Stimulated activated CD8-positive, alpha-beta memory T cell treated with anti-CD3 and anti-CD28 coated beads, Interleukin-15, amount 100 ng/mL, for 24 hours (primary cell): ENCODE data around the gene ARHGEF7.

Source experiments
- DNase-seq: peaks from one replicate; pipeline ENCODE4 v3.0.0-alpha.2; 2020; ENCODE audit warnings: low read depth

The ARHGEF7 gene

GRCh38 chr13:111325146-111325890 lies 210.2 kb downstream of the ARHGEF7 start:
- DNase-seq, result no peak

DNA sequence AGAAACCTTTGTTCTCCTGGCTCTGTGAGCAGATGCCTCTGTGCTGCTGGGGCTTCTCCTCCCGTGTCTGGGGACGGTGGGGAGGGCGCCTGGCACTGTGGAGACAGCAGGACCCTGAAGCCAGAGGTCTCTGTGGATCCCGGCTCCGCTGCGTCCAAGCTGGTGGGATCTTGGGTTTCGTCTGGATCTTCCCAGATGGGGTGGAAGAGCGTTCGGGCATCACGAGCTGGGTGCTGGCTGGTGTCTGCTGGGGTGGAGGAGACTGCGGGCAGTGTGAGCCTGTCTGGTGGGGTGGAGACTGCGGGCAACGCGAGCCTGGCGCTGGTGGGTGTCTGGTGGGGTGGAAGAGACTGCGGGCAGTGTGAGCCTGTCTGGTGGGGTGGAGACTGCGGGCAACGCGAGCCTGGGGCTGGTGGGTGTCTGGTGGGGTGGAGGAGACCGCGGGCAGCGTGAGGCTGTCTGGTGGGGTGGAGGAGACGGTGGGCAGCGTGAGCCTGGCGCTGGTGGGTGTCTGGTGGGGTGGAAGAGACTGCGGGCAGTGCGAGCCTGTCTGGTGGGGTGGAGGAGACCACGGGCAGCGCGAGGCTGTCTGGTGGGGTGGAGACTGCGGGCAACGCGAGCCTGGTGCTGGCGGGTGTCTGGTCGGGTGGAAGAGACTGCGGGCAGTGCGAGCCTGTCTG lies 211.0 kb downstream of the ARHGEF7 start:
- no peak for DNase-seq

DNA sequence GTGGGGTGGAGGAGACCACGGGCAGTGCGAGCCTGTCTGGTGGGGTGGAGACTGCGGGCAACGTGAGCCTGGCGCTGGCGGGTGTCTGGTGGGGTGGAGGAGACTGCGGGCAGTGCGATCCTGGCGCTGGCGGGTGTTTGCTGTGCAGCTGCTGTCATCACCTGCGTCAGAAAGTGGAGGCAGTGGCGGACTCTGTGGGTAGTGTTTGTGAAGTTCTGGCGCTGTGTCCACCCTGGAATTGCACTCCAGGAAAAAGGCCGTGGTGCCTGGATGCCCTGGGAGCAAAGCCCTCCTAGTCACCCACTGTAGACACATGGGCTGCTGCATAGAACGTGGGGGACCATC lies 211.5 kb downstream of the ARHGEF7 start:
- DNase-seq, result no peak

GRCh38 chr13:111326981-111327642 lies 212.0 kb downstream of the ARHGEF7 start:
- no peak for DNase-seq

DNA sequence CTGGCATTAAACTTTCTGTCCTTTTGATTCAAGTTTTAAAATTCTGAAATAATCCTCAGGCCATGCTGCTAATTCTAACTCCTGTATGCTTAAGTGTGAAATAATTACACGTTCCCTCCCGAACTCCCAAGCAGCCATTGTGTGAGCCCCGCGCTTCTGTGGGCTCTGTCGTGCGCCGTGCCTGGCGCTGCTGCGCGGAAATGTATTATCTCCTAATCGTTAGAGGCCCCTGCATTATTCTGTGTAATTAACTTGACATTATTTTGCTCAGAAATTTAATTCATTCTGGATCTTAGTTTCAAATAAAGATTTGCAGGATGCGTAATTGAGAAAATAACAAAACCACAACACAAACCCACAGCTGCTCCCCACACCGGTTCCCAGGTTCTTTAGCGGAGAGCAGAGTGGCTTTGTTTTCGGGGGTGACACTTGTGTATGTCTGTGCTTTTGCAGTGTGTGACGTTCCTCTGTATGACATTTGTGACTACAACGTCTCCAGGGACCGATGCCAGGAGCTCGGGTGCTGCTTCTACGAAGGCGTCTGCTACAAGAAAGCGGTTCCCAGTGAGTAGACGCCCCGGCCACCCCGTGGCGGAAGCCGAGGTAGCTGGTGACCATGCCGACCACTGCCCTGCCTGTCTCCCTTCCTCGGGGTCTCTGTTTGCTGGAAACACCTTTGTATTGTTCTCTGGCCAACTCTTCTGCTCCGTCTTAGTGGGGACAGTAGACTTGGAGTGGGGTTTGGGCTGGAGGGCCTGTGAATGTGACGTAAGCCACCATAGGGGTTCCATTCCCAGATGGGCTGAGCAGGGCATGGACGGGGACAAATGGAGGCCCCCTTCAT lies 212.8 kb downstream of the ARHGEF7 start:
- no peak for DNase-seq

GRCh38 chr13:111328574-111329410 lies 213.7 kb downstream of the ARHGEF7 start:
- DNase-seq, result no peak

- no peak for DNase-seq
These were observed 214.5 kb downstream of the ARHGEF7 start for GRCh38 chr13:111329641-111330040.

GRCh38 chr13:111330066-111330610 lies 215.0 kb downstream of the ARHGEF7 start:
- DNase-seq, result no peak

GRCh38 chr13:111335298-111335697 lies 220.2 kb downstream of the ARHGEF7 start:
- DNase-seq, result no peak

- no peak for DNase-seq
These were observed 221.6 kb downstream of the ARHGEF7 start for GRCh38 chr13:111336666-111337065.

- DNase-seq, result no peak
These were observed 222.1 kb downstream of the ARHGEF7 start for GRCh38 chr13:111337206-111337605.

- no peak for DNase-seq
These were observed 222.6 kb downstream of the ARHGEF7 start for GRCh38 chr13:111337741-111338140.

DNA sequence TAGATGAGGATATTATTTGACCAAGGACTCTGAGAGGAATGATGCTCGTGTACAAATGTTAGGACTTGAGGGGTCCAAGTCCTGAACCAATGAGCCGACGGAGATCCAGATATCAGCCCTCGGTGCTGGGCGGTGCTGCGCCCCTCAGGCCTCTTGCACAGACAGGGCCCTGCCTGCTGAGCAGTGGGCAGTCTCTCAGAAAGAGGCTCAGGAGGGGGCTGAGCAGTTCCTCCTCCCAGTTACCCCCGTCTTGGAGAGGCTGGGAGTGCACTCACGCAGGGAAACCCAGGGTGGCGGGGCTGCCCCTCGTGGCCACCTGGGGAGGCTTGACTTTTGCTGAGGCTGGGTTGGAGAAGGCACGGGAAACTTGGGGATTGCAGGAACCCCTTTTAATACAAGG lies 223.7 kb downstream of the ARHGEF7 start:
- DNase-seq, result no peak

DNA sequence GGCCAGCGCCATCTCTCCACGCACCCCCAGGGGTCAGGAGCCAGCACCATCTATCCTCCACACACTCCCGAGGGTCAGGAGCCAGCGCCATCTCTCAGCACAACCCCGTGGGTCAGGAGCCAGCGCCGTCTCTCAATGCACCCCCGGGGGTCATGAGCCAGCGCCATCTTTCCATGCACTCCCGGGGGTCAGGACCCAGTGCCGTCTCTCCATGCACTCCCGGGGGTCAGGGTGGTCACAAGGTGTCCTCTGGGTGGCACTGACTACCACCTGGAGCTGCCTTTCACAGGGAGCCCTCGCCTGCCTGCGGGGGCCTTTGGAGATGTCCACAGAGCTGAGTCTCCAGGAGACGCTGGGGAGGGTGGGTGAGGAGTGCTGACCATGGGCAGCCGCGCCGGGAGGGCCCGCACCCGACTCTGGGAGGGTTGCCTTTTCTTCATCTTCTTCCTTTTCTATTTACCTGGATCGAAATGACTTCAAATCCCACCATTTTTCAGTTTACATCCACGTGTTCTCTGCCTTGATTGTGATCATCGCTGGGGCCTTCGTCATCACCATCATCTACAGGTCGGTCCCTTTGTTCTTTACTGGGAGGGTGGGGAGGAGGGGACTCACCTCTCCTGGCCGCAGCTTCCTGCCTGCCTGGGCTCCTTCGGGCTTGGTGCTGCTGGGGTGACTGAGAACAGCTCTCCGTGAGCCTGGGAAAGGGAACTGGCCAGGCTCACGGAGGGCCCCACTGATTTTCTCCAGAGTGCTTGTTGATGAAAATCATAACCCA lies 224.4 kb downstream of the ARHGEF7 start:
- no peak for DNase-seq

- DNase-seq, result no peak
These were observed 226.8 kb downstream of the ARHGEF7 start for GRCh38 chr13:111341886-111342285.

- DNase-seq, result no peak
These were observed 227.6 kb downstream of the ARHGEF7 start for GRCh38 chr13:111342721-111343120.

GRCh38 chr13:111343186-111343805 lies 228.2 kb downstream of the ARHGEF7 start:
- DNase-seq, result no peak

- DNase-seq, result no peak
These were observed 229.5 kb downstream of the ARHGEF7 start for GRCh38 chr13:111344471-111345191.

DNA sequence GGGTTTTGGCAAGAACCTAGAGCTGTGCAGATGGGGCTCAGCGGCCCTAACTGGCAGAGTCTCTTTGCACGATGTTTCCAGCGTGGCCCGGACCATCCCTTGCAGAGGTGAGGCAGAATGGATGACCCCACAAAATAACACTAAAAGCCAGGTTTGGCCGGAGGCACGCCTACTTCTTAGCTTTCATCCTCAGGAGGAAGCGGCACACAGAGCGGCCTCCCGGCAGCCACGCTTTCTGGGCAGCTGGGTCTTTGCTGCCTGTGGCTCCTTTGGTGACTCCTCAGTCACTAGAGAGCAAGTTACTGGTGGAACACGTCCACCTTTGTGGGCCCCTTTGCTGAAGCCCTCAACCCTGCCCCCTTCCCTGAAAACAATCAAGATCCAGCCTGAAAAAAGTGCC lies 230.6 kb downstream of the ARHGEF7 start:
- DNase-seq, result no peak
